HG03457 (cell line): ENCODE measurements around the gene SORCS1.

Experiments used
- ATAC-seq: cut with Tn5 transposase; IDR thresholded peaks from one replicate; pipeline ENCODE4 v1.9.1; 2021; ENCODE audit warnings: moderate number of reproducible peaks; ENCODE audit not compliant: unreplicated experiment

SORCS1 gene

DNA sequence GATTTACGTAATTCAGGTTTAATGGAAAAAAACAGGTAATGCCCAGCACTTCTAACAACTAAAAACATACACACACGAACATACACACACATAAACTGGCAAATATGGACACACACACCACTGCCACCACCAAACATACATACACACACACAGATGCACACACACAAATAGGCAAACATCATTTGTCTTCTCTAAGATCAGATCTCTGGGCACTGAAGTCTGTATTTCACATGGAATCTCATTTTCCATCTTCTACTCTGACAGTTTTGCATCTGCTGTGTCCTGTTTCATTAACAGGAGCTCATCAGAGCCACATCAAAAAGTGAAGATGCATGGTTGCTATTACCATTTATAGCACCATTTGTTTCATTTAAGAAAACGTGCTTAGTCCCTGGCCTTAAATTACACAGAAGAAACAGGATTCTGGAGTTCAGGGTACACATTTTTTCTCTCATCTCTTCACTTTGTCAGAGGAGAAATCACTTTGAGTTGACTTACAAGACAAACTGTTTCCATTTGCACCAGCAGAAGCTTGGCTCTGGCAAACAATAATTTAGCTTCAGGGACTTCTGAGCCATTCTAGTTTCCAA is 165.3 kb downstream of the SORCS1 start:
- ATAC-seq = no peak

DNA sequence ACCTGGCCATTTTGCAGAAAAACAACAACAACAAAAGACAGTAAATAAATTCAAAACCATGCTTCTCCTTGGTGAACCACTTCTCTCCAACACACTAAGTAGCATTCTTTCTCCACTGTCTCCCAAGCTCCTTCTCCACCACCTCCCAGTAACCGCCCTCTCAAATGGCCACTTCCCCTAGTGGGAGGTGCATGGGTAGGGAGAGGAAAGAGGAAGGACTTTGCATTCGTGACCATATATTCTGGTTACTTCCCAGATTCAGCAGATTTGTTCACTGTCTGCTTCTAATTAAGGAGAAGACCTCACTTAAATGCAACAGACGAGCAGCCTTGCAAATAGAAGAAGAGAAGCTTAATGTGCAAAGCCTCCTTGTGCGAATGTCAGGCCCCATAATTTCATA is 166.8 kb downstream of the SORCS1 start:
- no peak for ATAC-seq

DNA sequence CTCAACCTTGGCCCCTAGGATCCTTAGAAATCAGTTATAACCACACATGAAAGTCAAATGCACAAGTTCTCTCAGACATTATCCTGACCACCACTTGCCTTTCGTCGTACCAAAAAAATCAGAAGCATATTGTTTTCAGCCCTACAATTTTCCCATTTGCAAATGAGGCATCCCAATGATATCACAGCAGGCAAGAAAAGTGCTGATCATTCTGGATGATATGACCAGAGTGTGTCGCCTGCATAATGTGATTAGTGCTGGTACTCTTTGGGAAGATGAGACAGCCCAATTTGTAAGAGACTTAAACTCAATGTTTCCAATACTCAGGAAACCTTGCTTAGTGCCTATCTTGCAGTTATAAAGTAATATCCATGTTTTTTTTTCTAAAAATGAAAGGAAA is 168.0 kb downstream of the SORCS1 start:
- no peak for ATAC-seq

DNA sequence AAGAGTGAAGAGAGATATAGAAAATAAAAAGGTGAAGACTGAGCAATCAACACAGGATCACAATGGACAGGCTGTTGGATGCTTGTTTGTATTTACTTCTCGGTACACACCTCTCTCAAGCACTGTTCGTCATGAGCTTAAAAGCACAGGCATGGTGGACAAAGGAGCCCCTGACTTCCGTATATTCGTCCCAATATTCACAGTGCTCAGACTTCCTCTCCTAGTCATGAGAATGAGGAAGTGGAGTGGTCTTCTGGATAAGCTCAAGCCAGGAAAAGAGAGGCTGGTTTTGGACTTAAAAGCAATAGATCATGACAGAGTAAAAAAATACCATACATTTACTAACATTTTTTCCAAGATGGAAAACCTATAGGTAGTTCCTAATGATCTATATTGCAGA is 172.5 kb downstream of the SORCS1 start:
- ATAC-seq = no peak

DNA sequence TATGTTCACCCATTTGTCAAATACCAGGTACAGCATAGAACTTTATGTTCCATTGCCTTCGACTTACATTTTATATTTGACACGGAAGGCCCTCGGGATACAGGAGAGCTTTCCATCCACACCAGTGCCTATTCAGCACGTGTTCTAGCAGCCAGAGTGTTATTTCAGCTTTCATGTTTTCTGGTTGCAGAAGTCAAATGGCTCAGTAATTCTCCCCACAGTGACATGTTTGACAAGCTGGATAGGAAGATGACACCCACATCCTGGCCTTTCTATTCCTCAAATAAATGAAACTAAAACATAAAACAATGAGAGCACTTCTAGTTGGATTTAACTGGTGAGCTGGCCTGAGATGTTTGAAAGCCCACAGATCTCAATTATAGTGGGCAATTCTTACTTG is 173.4 kb downstream of the SORCS1 start:
- no peak for ATAC-seq

DNA sequence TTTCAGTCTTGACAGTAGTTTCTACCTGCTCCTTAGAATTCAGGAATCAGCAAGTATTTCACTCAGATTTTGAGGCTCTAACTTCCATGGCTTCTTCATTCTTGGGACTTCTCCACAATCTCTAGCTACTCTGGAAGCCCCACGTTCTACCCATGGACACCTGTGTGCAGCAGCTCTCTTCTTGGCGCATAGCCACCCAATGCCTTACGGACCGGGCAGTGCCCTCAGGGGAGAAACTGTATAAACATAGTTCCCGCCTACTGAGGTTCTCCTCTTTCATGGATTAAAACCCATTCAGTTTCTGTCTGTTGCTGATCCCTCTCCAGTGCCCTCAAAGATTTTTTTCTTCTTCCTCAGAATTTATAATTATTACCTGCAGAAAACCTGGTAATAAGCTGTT is 177.1 kb downstream of the SORCS1 start:
- no peak for ATAC-seq

DNA sequence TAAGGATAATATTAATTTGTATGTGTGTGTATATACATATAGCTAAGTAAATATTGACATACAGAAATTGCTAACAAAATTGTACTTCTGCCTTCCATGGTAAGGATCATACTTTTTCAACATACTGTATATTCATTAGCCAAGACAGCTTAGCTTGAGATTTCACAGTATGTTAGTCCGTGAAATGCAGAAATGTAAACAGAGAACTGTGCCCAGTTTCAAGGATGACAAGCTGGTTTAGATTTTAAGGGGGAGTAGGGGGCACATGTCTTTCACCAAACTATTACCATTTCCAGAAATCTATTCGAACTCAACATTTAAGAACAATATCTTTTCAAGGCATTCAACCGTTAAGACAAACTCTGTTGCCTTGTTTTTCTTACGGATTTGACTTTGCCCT is 182.2 kb downstream of the SORCS1 start:
- ATAC-seq = no peak

DNA sequence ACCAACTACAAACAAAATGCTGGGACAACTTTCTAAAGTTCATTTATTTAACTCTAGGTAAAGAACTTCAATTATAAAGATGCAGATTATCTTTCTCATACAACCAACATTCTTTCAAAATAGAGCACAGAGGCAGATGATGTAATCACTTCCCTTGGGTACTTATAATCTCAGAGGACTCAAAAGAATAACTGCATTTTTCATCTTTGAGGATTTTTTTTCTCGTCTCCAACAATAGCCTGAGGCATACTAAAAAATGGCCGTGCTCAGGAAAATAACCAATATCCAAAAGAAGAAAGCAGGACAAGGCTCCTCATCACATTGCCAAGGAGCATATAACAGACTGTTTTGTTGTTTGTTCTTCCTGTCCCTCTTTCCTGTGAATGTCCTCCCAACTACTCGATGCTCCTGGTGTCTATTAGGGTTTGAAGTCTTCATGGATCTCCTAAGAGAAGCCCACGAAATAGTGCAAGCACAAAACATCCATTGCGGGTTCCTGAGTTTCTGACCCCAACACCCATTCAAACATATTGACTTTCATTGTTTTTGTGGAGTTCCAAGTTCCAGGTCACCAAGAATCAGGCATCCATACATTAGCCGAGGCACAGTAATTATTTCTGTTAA is 182.9 kb downstream of the SORCS1 start:
- no peak for ATAC-seq

DNA sequence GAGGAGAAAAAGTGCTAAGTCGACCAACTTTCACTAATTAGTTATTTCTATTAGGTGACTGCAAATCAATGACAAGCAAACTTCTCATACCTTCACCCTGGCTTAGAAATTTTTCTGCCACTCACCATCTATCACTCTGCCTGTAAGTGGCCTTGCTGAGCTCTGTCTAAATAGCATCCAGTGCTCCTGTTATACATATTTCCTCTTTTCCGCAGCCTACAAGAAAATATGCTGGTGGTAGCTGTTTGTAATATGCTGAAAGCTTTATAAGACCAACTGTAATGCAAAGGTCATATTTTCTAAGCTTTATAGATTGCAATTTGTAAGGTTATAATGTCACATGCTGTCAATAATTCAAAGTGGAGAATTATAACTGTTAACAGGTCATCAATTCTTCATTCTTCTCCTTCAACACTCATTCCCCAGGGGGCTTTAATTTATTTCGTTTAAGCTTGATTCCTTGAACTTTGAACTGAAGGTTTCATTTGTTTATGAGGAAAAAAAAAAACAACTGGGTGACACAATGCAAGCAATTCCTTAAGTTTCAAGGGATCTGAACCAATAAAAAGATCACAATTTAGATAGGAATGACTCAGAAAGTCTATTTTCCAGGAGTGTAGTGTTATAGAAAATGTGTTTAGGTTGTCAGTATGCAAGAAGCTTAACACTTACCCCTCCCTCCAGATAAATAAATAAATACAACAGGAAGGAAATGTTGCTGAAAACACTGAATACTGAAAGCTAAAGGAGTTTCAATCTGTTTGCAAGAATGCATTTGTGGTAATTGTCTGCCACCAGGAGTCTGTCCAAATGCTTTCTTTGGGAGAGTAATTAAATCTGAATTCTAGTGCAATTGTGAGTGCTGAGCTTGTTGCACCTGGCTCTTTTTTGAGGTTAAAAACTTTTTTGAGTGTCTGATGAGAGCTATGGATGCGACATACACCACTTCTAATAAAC is 183.7 kb downstream of the SORCS1 start:
- ATAC-seq = no peak

DNA sequence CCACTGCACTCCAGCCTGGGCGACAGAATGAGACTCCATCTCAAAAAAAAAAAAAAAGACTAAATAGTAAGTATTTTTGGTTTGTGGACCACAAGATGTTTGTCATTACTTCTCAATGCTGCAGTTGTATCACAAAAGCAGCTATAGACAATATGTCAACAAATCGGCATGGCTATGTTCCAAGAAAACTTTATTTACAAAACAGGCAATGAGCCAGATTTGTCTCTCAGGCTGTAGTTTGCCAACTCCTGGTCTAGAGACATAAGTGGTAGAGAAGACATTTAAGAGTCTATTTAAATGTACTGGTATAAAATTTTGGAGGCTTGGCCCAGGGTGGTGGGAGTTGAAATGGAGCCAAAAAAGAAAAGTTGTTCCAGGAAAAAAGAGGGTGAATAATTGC is 185.8 kb downstream of the SORCS1 start:
- no peak for ATAC-seq

DNA sequence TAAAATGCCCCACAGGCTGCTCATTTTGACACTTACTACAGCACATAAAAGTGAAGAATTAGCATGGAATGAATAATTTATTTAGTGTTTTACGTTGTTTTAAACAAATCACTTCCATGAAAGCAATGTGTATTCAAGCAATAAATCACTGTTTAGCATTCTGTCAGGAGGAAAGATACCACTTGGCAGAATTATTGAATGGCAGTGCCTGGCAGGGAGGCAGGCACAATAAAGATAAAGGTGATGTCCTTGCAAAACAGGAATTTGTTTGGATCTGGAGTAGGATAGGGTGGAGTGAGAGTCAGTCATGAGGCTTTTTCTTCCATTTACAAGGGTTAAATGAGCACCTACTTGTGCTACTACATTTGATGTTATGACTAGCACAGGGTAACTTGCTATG is 190.8 kb downstream of the SORCS1 start:
- no peak for ATAC-seq

DNA sequence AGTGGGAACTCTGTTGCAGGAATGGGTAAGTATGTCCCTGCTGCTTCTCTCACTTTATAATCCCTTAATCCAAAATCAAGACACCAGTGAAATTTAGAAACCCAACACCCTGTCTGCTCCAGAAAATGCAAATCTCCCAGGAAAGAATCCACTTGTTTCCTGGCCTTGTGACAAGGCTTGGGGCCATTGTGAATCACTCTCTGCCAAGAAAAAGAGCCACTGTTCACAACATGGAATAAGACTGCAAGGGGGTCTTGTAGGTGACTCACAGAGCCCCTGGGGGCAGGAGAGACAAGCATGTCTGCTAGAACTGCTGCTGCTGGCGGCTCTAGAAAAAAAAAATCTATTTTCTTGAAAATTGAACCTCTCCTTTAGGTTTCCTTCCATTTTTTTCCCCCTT is 191.2 kb downstream of the SORCS1 start:
- ATAC-seq = no peak

DNA sequence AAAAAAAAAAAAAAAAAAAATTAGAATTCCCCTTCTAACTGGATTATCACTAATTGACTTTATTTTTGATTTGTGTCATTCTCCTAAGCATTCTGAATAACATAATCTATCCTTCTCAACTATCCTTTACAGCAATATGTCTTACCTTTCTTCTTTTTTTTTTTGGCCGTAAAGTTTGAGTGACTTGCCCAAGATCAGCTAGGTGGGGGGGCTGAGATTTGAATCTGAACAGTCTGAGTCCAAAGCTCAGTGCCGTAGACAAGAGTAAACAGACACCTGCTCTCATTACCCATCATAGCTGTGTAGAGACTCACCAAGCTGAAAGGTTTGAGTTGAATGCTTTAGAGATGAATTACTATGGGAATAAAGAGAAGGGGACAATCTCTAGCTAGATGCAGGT is 192.1 kb downstream of the SORCS1 start:
- ATAC-seq = no peak

DNA sequence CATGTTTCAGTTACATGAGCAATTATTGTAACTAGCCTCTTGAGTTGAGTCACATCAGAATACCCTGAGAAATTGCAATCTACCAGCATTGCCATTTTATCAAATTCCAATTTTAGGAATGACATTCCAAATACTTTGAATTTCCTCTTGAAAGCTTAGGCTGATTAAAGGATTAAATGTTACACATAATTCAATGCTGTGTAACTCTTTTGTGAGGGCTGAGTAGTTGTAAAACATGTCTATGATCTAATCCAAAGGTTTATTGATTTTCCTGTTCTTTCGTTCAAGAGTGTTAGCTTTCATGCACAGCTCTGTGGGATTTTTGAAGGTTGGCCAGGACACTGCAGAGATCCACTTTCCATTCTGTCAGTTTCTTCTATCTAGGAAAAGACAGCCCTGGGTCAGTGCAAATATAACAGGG is 193.1 kb downstream of the SORCS1 start:
- no peak for ATAC-seq

DNA sequence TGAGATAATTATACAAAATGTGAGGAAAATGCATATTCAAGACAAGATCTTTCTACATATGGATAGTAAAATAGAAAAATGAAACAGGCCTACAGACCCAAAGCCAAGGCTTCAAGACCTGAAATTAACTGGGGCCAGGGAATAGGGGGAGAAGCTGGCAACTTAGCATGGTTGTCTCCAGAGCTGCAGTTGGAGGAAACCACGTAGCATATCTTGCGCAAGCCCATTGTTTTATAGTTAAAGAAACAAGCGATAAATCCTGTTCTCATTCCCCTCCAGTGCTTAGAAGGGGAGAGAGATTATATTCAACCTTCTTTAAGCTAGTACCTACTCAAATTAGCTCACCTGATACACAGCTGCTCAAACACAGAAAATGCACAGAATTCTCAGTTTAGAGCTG is 197.1 kb downstream of the SORCS1 start:
- ATAC-seq = no peak

DNA sequence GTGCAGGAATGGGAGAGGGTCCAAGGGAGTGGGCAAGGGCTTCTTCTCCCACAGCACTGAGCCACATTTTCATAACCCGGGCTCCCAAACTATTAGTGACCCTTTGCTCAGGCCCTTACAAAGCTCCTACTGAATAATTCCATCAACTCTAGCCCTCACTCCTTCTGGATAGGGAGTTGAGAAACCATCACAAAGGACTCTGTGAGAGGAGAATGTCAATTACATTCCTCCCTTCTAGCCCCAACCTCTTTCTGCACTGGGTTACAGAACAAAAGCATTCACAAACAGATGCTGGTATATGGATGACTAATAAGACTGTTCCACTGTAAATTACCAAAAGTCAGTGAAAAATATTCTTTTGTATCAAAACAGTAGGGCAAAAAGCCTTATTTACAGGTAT is 203.7 kb downstream of the SORCS1 start:
- no peak for ATAC-seq

DNA sequence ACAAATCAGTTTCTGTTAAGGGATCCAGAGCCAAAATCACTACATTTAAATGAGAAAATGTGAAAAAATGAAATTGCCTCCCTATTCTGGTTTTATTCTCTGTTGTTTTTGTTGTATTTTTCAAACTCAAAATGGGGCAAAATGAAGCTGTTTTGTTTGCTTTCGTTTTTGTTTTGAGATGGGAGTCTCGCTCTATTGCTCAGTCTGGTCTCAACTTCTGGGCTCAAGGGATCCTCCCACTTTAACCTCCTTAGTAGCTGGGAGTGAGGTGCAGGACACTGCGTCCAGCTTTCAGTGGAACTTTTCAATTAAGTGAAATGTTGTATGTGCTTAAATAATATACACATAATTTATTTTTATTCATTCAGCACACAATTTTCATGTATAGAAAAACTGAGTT is 205.0 kb downstream of the SORCS1 start:
- ATAC-seq = no peak

DNA sequence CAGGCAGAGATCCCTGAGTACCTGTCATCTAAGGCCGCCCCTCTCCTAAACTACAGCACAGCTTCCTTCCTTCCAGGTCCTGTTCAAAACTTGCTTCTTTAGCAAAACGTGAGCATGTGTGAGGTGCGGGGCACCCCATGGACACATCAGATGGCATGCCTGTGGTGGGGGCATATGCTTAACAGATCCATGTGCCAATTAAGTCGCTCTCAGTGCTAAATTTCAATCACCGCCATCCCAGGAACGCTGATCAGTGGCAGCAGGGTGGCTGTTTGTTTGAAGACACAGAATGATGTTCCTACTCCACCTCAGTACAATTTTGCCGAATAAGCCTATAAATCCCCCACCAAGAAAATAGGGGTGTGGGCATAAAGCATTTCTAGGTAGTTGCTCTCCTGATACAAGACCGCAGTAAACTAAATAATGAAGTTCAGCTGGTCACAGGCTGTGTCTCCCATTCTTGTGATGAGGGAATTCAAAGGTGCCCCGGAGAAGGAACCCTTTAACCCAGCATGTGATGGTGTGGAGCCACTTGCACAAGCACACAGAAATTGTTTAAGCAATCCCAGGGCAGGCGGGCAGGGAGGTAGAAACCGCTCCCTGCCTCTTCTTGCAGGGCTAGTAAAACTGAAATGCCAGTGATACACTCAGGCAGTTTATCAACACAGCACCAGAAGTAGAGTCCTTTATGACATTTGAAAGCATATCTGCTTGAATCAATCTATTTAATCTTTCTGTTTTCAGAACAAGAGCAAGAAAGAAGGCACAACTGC is 205.7 kb downstream of the SORCS1 start:
- ATAC-seq = no peak

DNA sequence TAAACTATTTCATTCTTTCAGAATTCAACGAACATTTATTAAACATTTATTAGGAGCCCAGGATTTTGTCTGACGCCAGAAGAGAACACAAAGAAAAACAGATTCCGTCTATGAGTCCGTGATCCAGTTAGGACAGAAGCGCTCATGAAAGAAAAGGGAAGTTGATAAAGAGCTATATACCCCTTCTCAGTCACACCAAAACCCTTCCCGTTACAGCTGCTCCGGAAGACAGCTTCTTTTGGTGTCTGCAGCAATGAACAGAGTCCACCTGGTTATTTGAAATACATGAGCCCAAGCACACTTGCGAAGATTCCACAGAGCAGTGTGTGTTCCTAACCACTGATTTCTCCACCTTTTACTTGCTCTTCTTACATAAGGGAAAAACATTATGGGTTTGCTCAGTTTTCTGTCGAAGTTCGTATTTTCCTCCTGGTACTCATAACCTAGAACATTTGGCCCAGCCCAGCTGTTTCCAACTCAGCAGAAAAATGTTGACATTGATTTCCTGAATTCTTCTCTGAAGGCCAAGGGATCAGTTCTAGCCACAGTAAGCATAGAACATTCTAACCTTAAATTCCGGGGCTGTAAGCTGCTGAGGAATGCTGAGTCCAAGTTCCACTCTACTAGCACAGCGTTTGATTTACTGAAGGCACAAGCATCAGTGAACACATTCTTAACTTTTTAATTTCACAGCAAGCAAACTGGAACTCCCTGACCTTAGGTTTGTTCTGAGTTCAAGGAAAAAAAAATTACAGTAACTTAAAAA is 206.5 kb downstream of the SORCS1 start:
- ATAC-seq = peak; percentile 63

DNA sequence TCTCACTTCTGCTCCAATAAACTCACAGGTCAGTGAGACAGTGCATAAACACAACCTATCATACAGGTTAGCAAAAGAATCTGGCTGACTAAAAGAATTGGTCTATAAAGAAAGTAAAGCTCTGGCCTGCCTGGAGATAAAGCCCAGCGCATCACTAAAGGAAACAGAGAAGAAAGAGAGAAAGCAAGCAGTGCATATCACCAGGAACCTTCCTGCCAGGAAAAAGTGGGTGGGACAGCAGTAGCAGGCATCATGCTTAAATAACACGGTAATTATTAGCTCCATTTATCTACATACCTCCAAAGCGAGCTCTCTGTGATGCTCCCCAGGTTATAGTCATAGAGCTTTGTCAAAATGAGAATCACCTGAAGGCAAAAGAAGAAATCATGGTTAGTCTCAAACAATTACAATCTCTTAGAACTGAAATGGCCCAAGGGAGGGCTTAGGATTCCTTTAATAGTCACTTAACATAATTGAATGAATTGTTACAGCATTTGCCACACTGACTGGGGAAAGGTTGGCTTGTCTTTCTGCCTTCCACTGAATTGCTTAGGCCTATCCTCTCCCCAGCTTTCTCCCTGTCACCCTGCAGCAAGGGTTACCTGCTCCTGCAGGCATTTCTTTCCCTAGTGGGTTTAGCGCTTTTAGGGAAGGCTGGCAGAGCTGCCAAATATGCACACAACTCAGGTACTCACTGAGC is 208.1 kb downstream of the SORCS1 start:
- ATAC-seq = no peak
